ENCODE data around the gene HOXB3. TPM values are rescaled to one million over a fixed set of nuclear protein-coding genes. Genes with fewer than 3 reads are reported as not detected.

The HOXB3 gene
- total RNA-seq, 4 donors from 2014 or later = 10.8 to 34.9 (median 28.7) TPM

- peak overlapping the region; percentile 41 to 90 (median 77) for H3K4me3 ChIP-seq
- intact Hi-C loops (cut with DNase I) = no loop called here
These were observed 20.8 kb downstream of the HOXB3 start for GRCh38 chr17:48569240-48569582.

GRCh38 chr17:48568499-48569239, 21.4 kb downstream of the HOXB3 start:
- WGBS = 15% methylated on average over 33 of the region's 33 CpGs
- DNase-seq (ENCODE audit: extremely low spot score) = no peak
- intact Hi-C loops (cut with DNase I) = no loop called here
- TF ChIP-seq EP300 (IDR thresholded peaks at IDR 0.05) (no peak), POLR2AphosphoS5 (IDR thresholded peaks at IDR 0.05) (no peak), CTCF (IDR thresholded peaks at IDR 0.05) (no peak)
- Histone ChIP-seq H3K4me3 (peak overlapping the region; percentile 41 to 90 (median 77)), H3K9me3 (no peaks in the 10 kb centered on the region), H3K27ac (replicated peaks in 1 of 4) (peak overlapping the region; percentile 91 to 97 (median 96)), H3K36me3 (no peaks in the 10 kb centered on the region), H3K4me1 (peaks cover 55 to 100% (median 98%) of the 10 kb centered on the region in 4 donors), H3K27me3 (no peaks in the 10 kb centered on the region)

More at GRCh38 chr17:48569240-48569582, 20.8 kb downstream of the HOXB3 start:
- Histone ChIP-seq H3K9me3 (no peaks in the 10 kb centered on the region), H3K36me3 (no peaks in the 10 kb centered on the region), H3K27me3 (no peaks in the 10 kb centered on the region), H3K4me1 (peaks cover 55 to 99% (median 98%) of the 10 kb centered on the region in 4 donors), H3K27ac (replicated peaks in 1 of 4) (peak overlapping the region; percentile 91 to 97 (median 96))
- WGBS = 18% methylated on average over 3 of the region's 3 CpGs
- DNase-seq (ENCODE audit: extremely low spot score) = no peak
- no peak for TF ChIP-seq CTCF (IDR thresholded peaks at IDR 0.05)
- no peak for TF ChIP-seq POLR2A (IDR thresholded peaks at IDR 0.05; ENCODE audit: low read depth)
- TF ChIP-seq POLR2AphosphoS5 (IDR thresholded peaks at IDR 0.05) = no peak
- TF ChIP-seq EP300 (IDR thresholded peaks at IDR 0.05) = no peak

DNA sequence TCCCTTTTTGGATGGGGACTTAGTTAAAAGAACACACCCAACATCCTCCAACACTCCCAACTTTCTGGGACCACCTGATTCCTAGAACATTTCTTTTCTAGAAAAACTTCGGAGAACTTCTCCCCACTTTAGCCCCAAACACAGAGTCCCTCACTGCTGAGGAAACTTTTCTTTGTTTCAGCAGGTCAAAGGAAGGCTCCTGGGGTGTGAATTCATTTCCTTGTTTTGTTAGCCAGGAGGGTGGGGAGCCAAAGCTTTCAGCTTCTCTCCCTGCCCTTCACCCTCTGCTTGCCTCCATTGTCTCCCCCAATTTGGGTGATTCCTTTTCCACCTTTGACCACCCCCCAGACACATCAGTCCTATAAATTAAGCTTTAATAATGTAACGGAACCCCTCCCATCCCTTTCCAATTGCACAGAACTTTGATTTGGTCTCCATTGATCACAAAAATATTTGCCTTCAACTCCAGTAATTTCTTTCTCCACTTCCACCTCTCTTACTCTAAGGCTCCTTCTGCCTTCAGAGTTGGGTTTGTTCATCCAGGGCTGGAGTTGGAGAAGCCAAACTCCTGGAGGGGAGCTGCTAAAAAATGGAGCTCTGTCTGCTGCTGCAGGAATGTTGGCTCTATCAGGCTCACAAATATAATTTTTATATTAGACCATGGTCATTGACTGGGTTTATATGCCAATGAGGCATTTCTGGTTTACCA, 22.2 kb downstream of the HOXB3 start:
- H3K27ac ChIP-seq (replicated peaks in 1 of 4) = peak overlapping the region; percentile 91 to 97 (median 96)
- intact Hi-C loops (cut with DNase I) = no loop called here
- H3K36me3 ChIP-seq = no peaks in the 10 kb centered on the region
- peaks cover 55 to 100% (median 98%) of the 10 kb centered on the region in 4 donors for H3K4me1 ChIP-seq
- no peak for DNase-seq (ENCODE audit: extremely low spot score)
- H3K27me3 ChIP-seq = no peaks in the 10 kb centered on the region
- 43% methylated on average over 2 of the region's 2 CpGs for WGBS
- peak overlapping the region; percentile 41 to 90 (median 77) for H3K4me3 ChIP-seq
- H3K9me3 ChIP-seq = no peaks in the 10 kb centered on the region
- TF ChIP-seq EP300 (IDR thresholded peaks at IDR 0.05) = no peak

DNA sequence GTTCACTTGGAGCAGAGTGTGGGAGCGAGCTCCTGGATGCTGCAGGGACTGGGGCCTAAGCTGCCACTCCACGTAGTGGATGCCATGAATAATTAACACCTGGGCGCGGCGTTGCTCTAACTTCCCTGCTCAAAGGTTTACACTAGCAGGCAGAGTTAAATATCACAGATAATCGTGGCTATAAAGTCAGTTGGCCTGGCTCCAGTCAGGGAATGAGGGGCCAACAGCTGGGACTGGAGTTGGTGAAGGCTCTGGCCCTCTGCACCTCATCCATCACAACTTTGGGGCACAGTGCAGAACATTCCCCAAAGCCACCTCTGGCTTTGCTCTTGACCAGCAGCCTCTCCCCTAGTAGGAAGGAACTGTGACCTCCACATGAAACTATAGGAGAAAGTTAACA, 22.8 kb downstream of the HOXB3 start:
- Histone ChIP-seq H3K36me3 (no peaks in the 10 kb centered on the region), H3K4me1 (peaks cover 58 to 100% (median 98%) of the 10 kb centered on the region in 4 donors), H3K4me3 (peak overlapping the region in 1 of 4 donors; percentile 3), H3K27ac (replicated peaks in 1 of 4) (peak overlapping the region; percentile 91 to 97 (median 96)), H3K9me3 (no peaks in the 10 kb centered on the region), H3K27me3 (no peaks in the 10 kb centered on the region)
- DNase-seq (ENCODE audit: extremely low spot score) = no peak
- TF ChIP-seq POLR2A (IDR thresholded peaks at IDR 0.05; ENCODE audit: low read depth) (no peak), POLR2AphosphoS5 (IDR thresholded peaks at IDR 0.05) (no peak), CTCF (IDR thresholded peaks at IDR 0.05) (no peak), EP300 (IDR thresholded peaks at IDR 0.05) (no peak)
- intact Hi-C loops (cut with DNase I) = no loop called here
- 53% methylated on average over 6 of the region's 6 CpGs for WGBS

DNA sequence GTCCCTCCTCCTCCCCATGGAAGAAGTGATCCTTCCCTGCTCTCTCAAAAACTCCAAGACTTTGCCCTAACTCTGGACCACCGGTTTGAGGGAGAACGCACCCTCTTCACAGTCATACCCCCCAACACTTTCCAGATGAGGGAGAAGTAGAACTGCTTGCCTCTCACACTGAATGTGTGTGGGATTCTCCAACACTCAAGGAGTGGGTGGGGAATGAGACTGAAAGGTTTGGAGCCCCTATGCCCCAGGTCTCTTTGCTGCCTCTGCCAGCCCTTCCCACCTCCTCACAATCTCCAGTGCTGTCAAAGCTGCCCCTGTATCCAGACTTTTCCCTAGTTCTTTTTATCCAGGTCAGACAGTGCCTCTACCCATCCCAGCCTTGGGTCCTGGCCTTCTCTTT, 23.3 kb downstream of the HOXB3 start:
- intact Hi-C loops (cut with DNase I) = no loop called here
- Histone ChIP-seq H3K4me3 (no peak overlapping the region), H3K36me3 (no peaks in the 10 kb centered on the region), H3K9me3 (no peaks in the 10 kb centered on the region), H3K4me1 (peaks cover 63 to 100% (median 98%) of the 10 kb centered on the region in 4 donors), H3K27me3 (no peaks in the 10 kb centered on the region), H3K27ac (replicated peaks in 1 of 4) (peak overlapping the region; percentile 91 to 97 (median 96))
- no peak for TF ChIP-seq CTCF (IDR thresholded peaks at IDR 0.05)
- DNase-seq (ENCODE audit: extremely low spot score) = no peak
- 41% methylated on average over 2 of the region's 2 CpGs for WGBS
